ENCODE results near the gene F5. TPM values are rescaled to one million over a fixed set of nuclear protein-coding genes. Genes with fewer than 3 reads are reported as not detected.

F5 gene
- not detected in 2 replicates for total RNA-seq (2014; rRNA removed; shearing (Covaris generic))

GRCh38 chr1:169586395-169587255 is at the start of gene F5:
TSS of gene F5 (minus strand) at chr1:169586481. CDS start at chr1:169586386, 95 bp downstream.

GRCh38 chr1:169630006-169630405 is 43.7 kb upstream of the F5 start, which contains the start of gene SELP:
TSS of gene SELP (minus strand) at chr1:169630124. CDS start at chr1:169630074, 50 bp downstream.

GRCh38 chr1:169485431-169486280 is 100.6 kb downstream of the F5 start, which contains the start of gene SLC19A2:
TSS of gene SLC19A2 (minus strand) at chr1:169485944. CDS start at chr1:169485766, 178 bp downstream.

Small RNAs within 50 kb of the gene (small RNA-seq; reads per million reads assigned to genes)
- not detected for gene AL021068.2

Other genes with a start within 250 kb of the F5 start
- 10.9 and 14.4 TPM in 2 replicates for gene NME7, start 218.7 kb downstream of the F5 start, total RNA-seq (2014; rRNA removed; shearing (Covaris generic))
- gene BLZF1, start 218.3 kb downstream of the F5 start, total RNA-seq (2014; rRNA removed; shearing (Covaris generic)): 29.7 and 33.2 TPM in 2 replicates
- 4.3 and 8.4 TPM in 2 replicates for gene CCDC181, start 159.0 kb downstream of the F5 start, total RNA-seq (2014; rRNA removed; shearing (Covaris generic))
- 9.3 and 11.1 TPM in 2 replicates for gene SLC19A2, start 100.5 kb downstream of the F5 start, total RNA-seq (2014; rRNA removed; shearing (Covaris generic))
- gene SELP, start 43.6 kb upstream of the F5 start, total RNA-seq (2014; rRNA removed; shearing (Covaris generic)): not detected in 2 replicates
- gene SELL, start 125.1 kb upstream of the F5 start, total RNA-seq (2014; rRNA removed; shearing (Covaris generic)): 0.15 and 0.53 TPM in 2 replicates
- not detected in 2 replicates for gene SELE, start 147.6 kb upstream of the F5 start, total RNA-seq (2014; rRNA removed; shearing (Covaris generic))
- gene METTL18, start 208.4 kb upstream of the F5 start, total RNA-seq (2014; rRNA removed; shearing (Covaris generic)): 6.7 and 13.2 TPM in 2 replicates

All from A375 (cell line).